Measurements from ENCODE around the gene AMOTL1. TPM values are rescaled to one million over a fixed set of nuclear protein-coding genes. Genes with fewer than 3 reads are reported as not detected.

Gene AMOTL1
- total and polyA plus RNA-seq, 2 donors (not counting 3 experiments of a cell fraction or from before 2014, with no cell fraction given): 12.5 to 37.8 TPM

GRCh38 chr11:94800414-94800813 lies 32.3 kb downstream of the AMOTL1 start:
- FAIRE-seq (no peak), DNase-seq (ENCODE audit: low read depth, low spot score) (no peak)
- Histone ChIP-seq H3K9me1 (replicated peaks; ENCODE audit: control insufficient read depth, extremely low read depth, insufficient read depth, low read length) (no peaks in the 10 kb centered on the region), H2AFZ (ENCODE audit: low read depth, low read length) (no peak overlapping the region), H3K27me3 (ENCODE audit: control insufficient read depth in 2 of 2, insufficient read depth in 2 of 2, low read length in 2 of 2) (no peaks in the 10 kb centered on the region), H3K79me2 (ENCODE audit: control insufficient read depth, insufficient read depth, low read length) (peaks cover 83% of the 10 kb centered on the region), H3K4me3 (replicated peaks in 1 of 3; ENCODE audit: insufficient read depth in 1 of 3, low read depth in 1 of 3, low read length in 3 of 3) (no peak overlapping the region), H3K9ac (replicated peaks; ENCODE audit: extremely low read depth, insufficient read depth, low read length) (no peak overlapping the region), H3K4me1 (ENCODE audit: control insufficient read depth, extremely low read depth, insufficient read depth, low read length) (peaks cover 14% of the 10 kb centered on the region), H4K20me1 (replicated peaks; ENCODE audit: control insufficient read depth, extremely low read depth, insufficient read depth, low read length) (peaks cover 7% of the 10 kb centered on the region), H3K4me2 (ENCODE audit: insufficient read depth, low read length) (no peak overlapping the region), H3K27ac (ENCODE audit: insufficient read depth, low read depth, low read length) (no peak overlapping the region), H3K9me3 (replicated peaks; ENCODE audit: control insufficient read depth, insufficient read depth, low read length) (no peaks in the 10 kb centered on the region), H3K36me3 (ENCODE audit: control insufficient read depth in 2 of 2, extremely low read depth in 1 of 2, insufficient read depth in 2 of 2, low read length in 2 of 2) (peaks cover 12 to 13% of the 10 kb centered on the region in 2 experiments)
- TF ChIP-seq MYC (IDR thresholded peaks at IDR 0.05; ENCODE audit: low read depth, low read length): no peak
- TF ChIP-seq, protein P1, sequence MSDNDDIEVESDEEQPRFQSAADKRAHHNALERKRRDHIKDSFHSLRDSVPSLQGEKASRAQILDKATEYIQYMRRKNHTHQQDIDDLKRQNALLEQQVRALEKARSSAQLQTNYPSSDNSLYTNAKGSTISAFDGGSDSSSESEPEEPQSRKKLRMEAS (IDR thresholded peaks at IDR 0.05; ENCODE audit: insufficient read depth, insufficient read length): no peak
- no peak for TF ChIP-seq FOS (IDR thresholded peaks at IDR 0.05; ENCODE audit: borderline replicate concordance, insufficient read depth, low read length)
- TF ChIP-seq EZH2 (IDR thresholded peaks at IDR 0.05; ENCODE audit: borderline replicate concordance, low read depth, low read length, severe bottlenecking): no peak
- TF ChIP-seq JUN (IDR thresholded peaks at IDR 0.05; ENCODE audit: borderline replicate concordance, insufficient read depth, insufficient read length, low read depth): no peak
- TF ChIP-seq POLR2AphosphoS5 (IDR thresholded peaks at IDR 0.05; ENCODE audit: insufficient read depth, low read depth, low read length): no peak
- TF ChIP-seq POLR2A (IDR thresholded peaks at IDR 0.05; ENCODE audit: low read depth, low read length): no peak
- TF ChIP-seq, protein P2, sequence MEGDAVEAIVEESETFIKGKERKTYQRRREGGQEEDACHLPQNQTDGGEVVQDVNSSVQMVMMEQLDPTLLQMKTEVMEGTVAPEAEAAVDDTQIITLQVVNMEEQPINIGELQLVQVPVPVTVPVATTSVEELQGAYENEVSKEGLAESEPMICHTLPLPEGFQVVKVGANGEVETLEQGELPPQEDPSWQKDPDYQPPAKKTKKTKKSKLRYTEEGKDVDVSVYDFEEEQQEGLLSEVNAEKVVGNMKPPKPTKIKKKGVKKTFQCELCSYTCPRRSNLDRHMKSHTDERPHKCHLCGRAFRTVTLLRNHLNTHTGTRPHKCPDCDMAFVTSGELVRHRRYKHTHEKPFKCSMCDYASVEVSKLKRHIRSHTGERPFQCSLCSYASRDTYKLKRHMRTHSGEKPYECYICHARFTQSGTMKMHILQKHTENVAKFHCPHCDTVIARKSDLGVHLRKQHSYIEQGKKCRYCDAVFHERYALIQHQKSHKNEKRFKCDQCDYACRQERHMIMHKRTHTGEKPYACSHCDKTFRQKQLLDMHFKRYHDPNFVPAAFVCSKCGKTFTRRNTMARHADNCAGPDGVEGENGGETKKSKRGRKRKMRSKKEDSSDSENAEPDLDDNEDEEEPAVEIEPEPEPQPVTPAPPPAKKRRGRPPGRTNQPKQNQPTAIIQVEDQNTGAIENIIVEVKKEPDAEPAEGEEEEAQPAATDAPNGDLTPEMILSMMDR (IDR thresholded peaks at IDR 0.05; ENCODE audit: extremely low read depth in 1 of 2, insufficient read depth in 1 of 2, low read depth in 1 of 2, low read length in 2 of 2): no peak
- TF ChIP-seq GATA2 (IDR thresholded peaks at IDR 0.05; ENCODE audit: insufficient read depth, insufficient read length, low read depth, low read length): no peak
- POLR2A ChIA-PET: no interaction called here
- dilution Hi-C loops (cut with MboI; ENCODE audit: extremely low pct_ligation_motif_present, low sequenced_read_pairs) (no loop called here), intact Hi-C loops (cut with micrococcal nuclease) (no loop called here)
- CTCF ChIA-PET: no interaction called here
- no TSS peak for BruUV-seq (replicated peaks)

Data from endothelial cell of umbilical vein (primary cell).